Neural cell (in vitro differentiated cells): ENCODE measurements around the gene HBEGF.

Experiments
- CTCF ChIP-seq: fragments of 450-650 bp; IDR thresholded peaks from 2 replicates; pipeline ENCODE4 v1.5.1; 2014; ENCODE audit warnings: antibody characterized with exemption, mild to moderate bottlenecking, moderate library complexity; ENCODE audit not compliant: poor library complexity, severe bottlenecking
- EP300 ChIP-seq: fragments of 450-650 bp; conservative IDR thresholded peaks from 2 replicates; pipeline ENCODE4 v1.6.1; 2014; ENCODE audit warnings: antibody characterized with exemption, mild to moderate bottlenecking, moderate library complexity; ENCODE audit not compliant: poor library complexity, severe bottlenecking
- POLR2AphosphoS5 ChIP-seq: IDR thresholded peaks from 2 replicates; pipeline ENCODE4 v1.6.1; 2012
- REST ChIP-seq: IDR thresholded peaks from 2 replicates; pipeline ENCODE4 v1.6.1; 2012; ENCODE audit warnings: borderline replicate concordance
- TAF1 ChIP-seq: IDR thresholded peaks from 2 replicates; pipeline ENCODE4 v1.6.1; 2012; ENCODE audit warnings: low read depth

GRCh38 chr5:140364472-140364765 is 18.0 kb upstream of the HBEGF start:
- no peak for TF ChIP-seq TAF1
- no peak for TF ChIP-seq CTCF
- TF ChIP-seq EP300 = no peak
- no peak for TF ChIP-seq POLR2AphosphoS5
- TF ChIP-seq REST = no peak
